AG08395 (cell line): ENCODE data around the gene RTN4IP1.

ENCODE experiments used
- DNase-seq: peaks from one replicate; pipeline ENCODE4 v3.0.0; 2012; ENCODE audit warnings: mixed read lengths, low spot score

RTN4IP1 gene

GRCh38 chr6:106629103-106629858 is at the start of gene RTN4IP1, which contains the start of gene QRSL1:
TSS of gene RTN4IP1 (minus strand) at chr6:106629498. CDS start at chr6:106629021, 477 bp downstream.
TSS of gene QRSL1 (plus strand) at chr6:106629578. CDS start at chr6:106629682, 104 bp downstream.
- peak; percentile 99 for DNase-seq

GRCh38 chr6:106677282-106677681 is 48.0 kb upstream of the RTN4IP1 start:
- DNase-seq: no peak

- DNase-seq: no peak
Observed at GRCh38 chr6:106674541-106675229, 45.4 kb upstream of the RTN4IP1 start.

- no peak for DNase-seq
Observed at GRCh38 chr6:106671651-106672050, 42.4 kb upstream of the RTN4IP1 start.

DNA sequence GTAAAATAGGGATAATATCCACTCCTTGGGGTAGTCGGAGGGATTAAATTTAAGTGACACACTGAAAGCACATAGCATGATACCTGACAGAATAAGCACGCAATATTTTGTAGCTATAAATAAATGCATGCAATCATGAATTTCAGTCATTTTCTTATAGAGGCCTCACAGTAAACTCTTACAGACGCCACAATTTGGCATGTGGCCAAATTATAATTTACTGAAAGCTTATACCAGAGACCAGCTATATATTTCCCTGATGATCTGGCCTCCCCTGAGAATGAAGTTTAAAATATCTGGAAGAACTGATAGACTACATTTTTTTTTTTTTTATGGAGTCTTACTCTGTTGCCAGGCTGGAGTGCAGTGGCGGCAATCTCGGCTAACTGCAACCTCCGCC is 40.9 kb upstream of the RTN4IP1 start:
- DNase-seq: no peak

DNA sequence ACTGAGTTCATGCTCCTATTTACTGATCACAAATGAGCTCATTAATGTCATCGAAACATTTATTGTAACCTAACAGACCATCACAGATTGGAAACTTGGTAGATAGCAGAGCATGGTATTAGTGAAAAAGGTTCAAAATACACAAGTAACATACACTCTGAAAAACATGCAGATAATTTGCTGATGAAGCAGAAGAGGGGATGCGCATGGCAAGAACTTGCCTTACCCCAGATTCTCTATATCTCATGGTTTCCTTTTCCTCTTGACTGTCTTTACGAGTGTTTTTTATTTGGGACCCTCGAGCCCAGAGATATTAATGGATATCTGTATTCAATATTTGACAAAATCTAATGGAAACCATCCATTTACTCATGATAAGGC is 37.7 kb upstream of the RTN4IP1 start:
- DNase-seq: no peak

DNA sequence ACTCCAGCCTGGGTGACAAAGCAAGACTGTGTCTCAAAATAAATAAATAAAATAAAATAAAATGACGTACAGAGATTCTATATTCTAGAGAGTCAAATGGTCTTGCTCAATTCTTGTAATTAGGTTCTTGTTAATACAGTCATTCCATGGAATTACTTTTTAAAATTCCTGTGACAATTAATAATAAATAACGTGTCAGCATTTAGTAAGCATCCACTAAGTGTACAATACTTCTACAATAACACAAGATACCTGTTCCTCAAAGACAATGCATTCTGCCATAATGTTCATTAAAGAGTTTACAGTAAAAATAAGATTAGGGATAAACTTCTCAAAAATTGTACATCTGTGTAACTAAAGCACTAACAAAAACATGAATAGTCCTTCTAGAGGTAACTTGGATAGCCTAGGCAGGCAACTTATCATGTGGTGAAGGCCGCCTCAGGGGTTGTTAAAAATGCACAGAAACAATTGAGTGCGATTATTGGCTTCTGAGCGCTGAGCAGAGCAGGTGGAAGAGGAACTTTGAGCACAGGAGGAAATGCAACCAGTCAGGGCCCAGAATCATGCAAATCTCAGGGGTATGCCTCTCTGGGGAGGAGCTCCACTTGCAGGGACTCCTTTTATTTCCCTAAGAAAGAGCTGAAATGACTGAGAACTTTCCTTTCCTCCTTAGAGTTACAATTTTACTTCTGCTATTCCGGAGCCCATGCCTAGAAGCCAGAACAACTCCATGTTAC is 37.2 kb upstream of the RTN4IP1 start:
- no peak for DNase-seq

DNA sequence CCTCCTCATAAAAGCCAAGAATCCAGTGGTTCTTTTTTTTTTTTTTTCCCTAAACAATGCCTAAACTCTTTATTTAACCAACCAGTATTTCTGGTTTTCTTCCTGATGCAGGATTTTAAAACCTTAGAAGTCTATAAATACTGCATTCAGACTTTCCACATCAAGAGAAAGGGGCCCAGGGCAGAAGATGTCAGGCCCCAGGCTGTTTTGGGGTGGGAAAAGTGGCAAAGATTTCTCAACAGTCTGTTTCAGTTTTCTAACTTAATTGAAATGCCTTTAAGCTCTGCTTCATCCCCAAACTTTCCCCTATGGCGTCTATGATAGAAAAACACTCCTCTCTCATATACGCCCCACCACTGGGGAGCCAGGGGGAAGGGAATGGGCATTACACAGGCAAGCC is 33.2 kb upstream of the RTN4IP1 start:
- no peak for DNase-seq

- no peak for DNase-seq
Observed at GRCh38 chr6:106659859-106660258, 30.6 kb upstream of the RTN4IP1 start.

GRCh38 chr6:106658469-106658868 is 29.2 kb upstream of the RTN4IP1 start:
- no peak for DNase-seq

- DNase-seq: no peak
Observed at GRCh38 chr6:106648651-106649308, 19.5 kb upstream of the RTN4IP1 start.

DNA sequence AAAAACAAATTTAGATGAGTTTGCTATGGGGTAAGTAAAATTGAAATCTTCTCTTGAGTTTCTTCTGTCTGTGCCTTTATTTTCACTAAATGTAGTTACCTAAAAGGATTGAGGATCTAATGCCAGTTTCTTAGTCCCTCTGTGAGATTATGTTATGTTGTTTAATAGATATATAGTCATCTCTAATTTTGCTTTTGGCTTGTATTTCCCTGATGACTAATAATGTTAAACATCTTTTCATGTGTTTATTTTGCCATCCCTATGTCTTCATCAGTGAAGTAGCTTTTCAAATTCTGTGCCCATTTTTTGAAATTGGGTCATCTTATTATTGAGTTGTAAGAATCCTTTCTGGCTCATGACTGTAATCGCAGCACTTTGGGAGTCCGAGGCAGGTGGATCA is 13.8 kb upstream of the RTN4IP1 start:
- DNase-seq: no peak

DNA sequence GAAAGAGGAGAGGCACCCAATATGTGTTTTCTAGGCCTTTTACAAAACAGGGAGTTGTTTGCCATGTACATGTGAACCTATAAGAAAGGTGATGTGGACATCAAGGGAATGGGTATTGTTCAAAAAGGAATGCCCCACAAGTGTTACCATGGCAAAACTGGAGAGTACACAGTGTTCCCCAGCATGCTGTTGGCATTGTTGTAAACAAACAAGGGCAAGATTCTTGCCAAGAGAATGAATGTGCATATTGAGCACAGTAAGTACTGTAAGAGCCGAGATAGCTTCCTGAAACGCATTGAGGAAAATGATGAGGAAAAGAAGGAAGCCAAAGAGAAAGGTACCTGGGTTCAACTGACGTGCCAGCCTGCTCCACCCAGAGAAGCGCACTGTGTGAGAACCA is 13.2 kb upstream of the RTN4IP1 start:
- no peak for DNase-seq

- DNase-seq: no peak
Observed at GRCh38 chr6:106639812-106640211, 10.5 kb upstream of the RTN4IP1 start.

- no peak for DNase-seq
Observed at GRCh38 chr6:106637717-106638341, 8.5 kb upstream of the RTN4IP1 start.

DNA sequence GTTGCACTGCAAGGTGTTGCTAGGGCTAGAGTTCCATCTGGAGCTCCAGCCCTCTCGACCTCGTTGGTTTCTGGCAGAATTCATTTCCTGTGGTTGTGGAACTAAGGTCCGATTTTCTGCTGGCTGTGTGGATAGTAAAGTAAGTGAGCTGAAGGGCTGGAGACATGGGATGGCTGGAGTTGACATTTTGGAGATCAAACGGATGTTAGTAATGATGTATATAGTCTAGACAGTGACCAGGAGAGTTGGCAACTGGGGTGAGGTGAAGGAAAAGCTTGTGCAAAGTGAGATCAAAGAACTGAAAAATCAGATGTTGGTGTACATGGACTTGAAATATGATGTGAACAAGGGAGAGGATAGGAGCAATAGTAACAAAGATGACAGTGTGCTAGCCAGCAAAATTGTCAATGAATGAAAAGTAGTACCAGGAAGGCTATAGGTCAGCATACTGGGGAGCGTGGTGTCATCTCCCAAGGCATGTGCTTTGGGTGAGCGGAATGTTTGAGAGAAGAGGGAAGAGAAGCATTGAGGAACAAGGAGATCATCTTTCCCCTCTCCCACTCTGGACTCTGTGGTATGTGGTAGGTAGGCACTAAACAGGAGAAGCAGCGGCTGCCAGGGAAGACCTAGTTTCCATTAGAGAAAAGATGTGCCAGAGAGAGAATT is 7.9 kb upstream of the RTN4IP1 start:
- no peak for DNase-seq

DNA sequence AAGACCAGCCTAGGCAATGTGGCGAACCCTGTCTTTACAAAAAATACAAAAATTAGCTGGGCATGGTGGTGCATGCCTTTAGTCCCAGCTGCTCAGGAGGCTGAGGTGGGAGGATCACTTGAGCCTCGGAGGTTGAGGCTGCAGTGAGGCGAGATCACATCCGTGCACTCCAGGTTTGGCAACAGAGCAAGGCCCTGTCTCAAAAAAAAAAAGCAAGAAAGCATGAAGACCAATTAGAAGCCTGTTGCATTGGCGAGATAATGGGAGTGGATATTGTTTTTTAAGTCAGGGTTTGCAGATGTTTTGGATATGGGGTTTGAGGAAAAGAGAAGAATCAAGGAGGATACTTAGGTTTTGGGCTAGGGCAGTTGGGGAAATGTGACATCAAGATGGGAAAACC is 5.3 kb upstream of the RTN4IP1 start:
- no peak for DNase-seq

- peak; percentile 8 for DNase-seq
Observed at GRCh38 chr6:106631346-106631745, 2.0 kb upstream of the RTN4IP1 start.

GRCh38 chr6:106630366-106630765 is 1.1 kb upstream of the RTN4IP1 start:
- DNase-seq: no peak

- peak; percentile 6 for DNase-seq
Observed at GRCh38 chr6:106629859-106630163, 513 bp upstream of the RTN4IP1 start.

- no peak for DNase-seq
Observed at GRCh38 chr6:106628658-106629102, 618 bp downstream of the RTN4IP1 start.
